AG09309 (cell line): ENCODE data around the gene CDK14.
A peak's percentile ranks its signal among the peaks of the same experiment; 100 is the strongest.

Source experiments
- DNase-seq: peaks from one replicate; pipeline ENCODE4 v3.0.0-alpha.2; 2010; ENCODE audit warnings: low read depth
- H3K4me3 ChIP-seq: 2 replicates; pipeline ENCODE4 v1.5.1; 2011; ENCODE audit warnings: mild to moderate bottlenecking, low read depth, low read length, moderate library complexity; ENCODE audit not compliant: control insufficient read depth
- TF ChIP-seq, protein P1 (sequence below): IDR thresholded peaks from 2 replicates; pipeline ENCODE4 v1.5.1; 2011; ENCODE audit warnings: mild to moderate bottlenecking, low read depth, low read length, inconsistent platforms; ENCODE audit not compliant: insufficient read depth, control insufficient read depth; ENCODE audit errors: missing control alignments

Gene CDK14

DNA sequence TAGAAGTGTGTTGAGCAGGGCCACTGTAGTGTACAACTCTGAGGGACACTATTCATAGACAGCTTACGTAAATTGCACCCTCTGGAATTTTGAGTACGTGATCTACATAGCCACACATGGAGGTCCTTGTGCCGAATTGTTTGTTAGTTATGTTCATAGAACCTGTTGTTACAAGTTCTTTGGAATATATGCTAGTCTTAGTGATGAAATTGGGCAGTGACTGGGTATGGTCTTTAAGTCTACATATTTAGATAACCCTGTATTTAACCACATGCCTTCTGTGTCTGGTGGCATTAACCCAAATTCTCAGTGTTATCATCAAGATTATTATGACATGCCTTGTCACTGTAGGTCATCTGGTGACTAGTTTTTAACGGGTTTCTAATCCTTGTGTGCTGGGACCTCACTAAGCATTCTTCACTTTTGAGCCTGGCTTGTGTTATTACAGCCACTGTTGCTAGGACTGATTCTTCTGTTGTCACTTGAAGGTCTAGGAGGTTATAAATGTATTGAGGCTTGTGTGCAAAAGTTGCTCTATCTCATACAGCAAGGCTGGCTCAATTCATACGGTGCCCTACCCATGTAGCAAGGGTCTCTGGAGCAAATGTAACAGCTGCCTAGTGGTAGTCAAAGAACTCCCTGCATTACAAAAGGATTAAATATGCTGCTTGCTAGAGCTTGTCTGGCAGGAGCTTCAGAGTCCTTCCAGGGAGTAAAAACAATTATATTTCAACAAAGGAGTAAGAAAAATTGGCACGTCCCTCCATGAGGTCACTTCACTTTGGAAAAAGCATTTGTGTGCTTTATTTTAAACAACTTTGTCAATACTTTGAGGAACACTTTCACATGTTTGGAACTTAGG is 65.4 kb downstream of the CDK14 start:
- H3K4me3 ChIP-seq: no peak overlapping the region
- no peak for DNase-seq
- TF ChIP-seq, protein P1, sequence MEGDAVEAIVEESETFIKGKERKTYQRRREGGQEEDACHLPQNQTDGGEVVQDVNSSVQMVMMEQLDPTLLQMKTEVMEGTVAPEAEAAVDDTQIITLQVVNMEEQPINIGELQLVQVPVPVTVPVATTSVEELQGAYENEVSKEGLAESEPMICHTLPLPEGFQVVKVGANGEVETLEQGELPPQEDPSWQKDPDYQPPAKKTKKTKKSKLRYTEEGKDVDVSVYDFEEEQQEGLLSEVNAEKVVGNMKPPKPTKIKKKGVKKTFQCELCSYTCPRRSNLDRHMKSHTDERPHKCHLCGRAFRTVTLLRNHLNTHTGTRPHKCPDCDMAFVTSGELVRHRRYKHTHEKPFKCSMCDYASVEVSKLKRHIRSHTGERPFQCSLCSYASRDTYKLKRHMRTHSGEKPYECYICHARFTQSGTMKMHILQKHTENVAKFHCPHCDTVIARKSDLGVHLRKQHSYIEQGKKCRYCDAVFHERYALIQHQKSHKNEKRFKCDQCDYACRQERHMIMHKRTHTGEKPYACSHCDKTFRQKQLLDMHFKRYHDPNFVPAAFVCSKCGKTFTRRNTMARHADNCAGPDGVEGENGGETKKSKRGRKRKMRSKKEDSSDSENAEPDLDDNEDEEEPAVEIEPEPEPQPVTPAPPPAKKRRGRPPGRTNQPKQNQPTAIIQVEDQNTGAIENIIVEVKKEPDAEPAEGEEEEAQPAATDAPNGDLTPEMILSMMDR: no peak

DNA sequence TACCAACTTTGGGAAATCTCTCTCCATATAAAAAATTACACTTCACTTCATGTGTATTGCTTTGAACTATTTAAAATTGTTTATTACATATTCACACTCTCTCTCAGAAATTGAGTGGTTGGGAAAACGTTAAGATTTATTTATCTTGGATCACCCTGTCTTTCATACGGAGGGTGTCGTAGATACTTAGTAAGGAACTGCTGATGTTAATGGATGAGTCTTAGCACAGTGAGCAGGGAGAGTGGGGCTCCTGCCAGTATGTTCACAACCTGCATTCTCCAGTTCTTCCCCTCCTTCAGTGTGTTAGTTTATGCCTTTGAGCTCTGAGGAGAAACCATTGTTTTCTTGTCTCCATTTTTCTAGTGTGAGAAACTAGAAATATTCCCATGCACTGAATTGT is 67.1 kb downstream of the CDK14 start:
- TF ChIP-seq, protein P1: no peak
- no peak for DNase-seq
- H3K4me3 ChIP-seq: no peak overlapping the region

DNA sequence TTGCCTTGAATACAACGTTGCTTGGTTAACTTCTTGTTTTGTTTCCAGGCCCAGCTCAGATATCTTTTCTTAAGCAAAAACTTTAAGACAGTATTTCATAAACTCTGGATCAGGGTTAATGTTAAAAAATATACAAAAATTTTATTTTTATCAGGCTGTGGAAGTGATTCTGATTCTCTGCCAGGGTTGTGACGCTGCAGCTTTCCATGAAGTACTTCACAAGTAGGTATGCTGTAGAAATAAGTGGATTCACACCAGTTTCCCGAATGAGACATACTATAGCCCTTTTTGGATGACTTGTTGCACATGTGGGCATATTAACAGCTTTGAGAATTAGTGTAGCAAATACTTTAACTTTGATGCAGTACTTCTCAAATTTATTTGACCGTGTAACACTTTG is 70.1 kb downstream of the CDK14 start:
- H3K4me3 ChIP-seq: no peak overlapping the region
- DNase-seq: peak; percentile 47
- TF ChIP-seq, protein P1: no peak

DNA sequence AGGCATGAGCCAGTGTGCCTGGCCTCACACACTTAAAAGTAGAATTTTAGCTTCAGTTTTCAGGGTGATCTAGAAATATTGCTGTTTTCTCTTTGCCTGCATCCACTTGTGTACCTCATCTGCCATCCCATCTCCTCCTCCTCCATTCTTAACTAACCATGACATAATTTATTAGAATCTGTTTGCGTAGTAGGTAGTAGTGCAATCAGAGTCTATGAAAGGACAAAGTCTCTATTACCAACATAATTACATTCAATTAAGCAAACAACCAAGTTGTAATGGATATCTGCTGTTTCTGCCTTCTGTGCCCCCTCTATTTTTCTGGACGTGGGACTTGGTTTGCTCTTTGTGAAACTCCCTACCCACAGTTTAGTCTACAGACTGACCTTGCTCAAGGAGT is 72.9 kb downstream of the CDK14 start:
- DNase-seq: no peak
- no peak overlapping the region for H3K4me3 ChIP-seq
- TF ChIP-seq, protein P1: no peak

DNA sequence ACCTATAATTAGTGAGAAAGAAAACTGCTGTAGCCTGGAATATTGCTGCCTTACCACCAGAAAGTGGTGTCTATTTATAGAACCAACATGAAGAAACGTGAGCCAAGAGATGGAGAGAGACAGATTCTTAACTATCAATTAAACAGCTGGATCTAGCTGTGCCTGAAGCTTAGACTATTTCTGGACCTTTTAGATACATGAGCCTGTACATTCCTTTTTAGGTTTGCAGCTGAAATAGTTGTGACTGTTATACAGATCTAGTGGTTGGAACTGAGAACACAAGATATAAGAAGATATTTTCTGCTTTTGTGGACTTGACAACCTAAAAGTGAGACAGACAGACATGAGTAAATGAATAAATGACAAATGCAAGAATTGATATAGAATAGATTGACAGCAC is 73.4 kb downstream of the CDK14 start:
- DNase-seq: no peak
- no peak overlapping the region for H3K4me3 ChIP-seq
- TF ChIP-seq, protein P1: no peak

DNA sequence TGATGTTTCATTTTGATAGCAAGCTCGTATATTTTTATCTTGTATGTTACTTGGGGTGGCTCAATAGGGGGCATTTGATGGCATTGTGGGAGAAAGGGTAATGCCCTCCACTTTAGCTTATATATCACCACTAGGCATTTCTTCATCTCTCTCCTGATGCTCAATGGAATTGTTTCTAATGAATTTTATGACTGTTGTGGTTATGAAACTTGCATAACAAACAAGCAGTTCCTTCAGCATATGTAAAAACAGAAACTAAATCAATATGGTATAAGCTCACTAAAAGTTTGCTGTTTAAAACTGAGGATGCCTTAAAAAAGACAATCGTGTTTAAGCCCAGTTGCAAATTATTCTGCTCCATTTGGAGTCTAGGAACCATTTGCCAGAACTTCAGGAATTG is 75.5 kb downstream of the CDK14 start:
- H3K4me3 ChIP-seq: no peak overlapping the region
- DNase-seq: no peak
- TF ChIP-seq, protein P1: no peak

DNA sequence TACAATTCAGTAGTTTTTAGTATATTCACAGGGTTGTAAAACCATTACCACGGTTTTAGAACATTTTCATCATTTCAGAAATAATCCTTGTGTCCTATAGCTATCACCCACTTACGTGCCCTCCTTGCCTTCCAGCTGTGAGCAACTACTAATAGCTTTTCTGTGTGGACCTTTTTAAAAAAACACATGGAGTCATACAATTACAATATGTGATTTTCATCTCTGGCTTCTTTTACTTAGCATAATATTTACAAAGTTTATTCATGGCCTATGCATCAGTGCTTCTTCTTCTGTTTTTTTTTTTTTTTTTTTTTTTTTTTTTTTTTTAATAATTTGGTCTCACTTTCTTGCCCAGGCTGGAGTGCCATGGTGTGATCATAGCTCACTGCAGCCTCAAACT is 76.1 kb downstream of the CDK14 start:
- TF ChIP-seq, protein P1: no peak
- no peak overlapping the region for H3K4me3 ChIP-seq
- DNase-seq: no peak
